NCI-H460 (cell line): ENCODE measurements around the gene HEPHL1. TPM values are rescaled to one million over a fixed set of nuclear protein-coding genes. Genes with fewer than 3 reads are reported as not detected.

ENCODE experiments used
- DNase-seq: peaks from one replicate; pipeline ENCODE4 v3.0.0-alpha.2; 2016; ENCODE audit warnings: low read depth; ENCODE audit errors: extremely low read depth
- total RNA-seq: library from RNA; depleted of rRNA; stranded (reverse); fragments of >200 nt; shearing (Covaris generic); gene quantifications from 2 replicates; pipeline ENCODE4 v1.2.3, GENCODE V29; 2014

HEPHL1 gene
- total RNA-seq, 1 experiment from 2014 or later, result not detected

DNA sequence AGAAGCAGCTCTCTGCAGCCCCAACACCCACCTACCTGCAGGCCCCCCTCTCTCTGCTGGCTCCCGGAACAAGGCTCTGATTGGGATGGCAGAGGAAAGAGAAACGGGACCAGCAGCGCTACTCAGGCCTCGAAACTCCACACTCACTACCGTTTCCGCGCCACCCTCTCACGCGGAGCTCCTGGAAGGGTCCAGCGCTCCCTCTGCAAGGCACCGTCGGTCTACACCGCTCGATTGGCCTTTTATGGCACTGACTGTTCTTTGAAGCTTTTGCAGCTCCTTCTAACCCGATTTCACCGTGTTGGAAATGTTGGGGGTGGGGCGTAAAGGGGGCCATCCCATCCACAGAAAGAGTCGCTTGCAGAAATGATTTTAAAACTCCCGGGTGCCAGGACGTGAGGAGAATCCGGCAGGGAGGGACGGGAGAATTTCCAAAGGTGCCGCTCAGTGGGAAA is 107.2 kb downstream of the HEPHL1 start:
- DNase-seq, result peak; percentile 5

DNA sequence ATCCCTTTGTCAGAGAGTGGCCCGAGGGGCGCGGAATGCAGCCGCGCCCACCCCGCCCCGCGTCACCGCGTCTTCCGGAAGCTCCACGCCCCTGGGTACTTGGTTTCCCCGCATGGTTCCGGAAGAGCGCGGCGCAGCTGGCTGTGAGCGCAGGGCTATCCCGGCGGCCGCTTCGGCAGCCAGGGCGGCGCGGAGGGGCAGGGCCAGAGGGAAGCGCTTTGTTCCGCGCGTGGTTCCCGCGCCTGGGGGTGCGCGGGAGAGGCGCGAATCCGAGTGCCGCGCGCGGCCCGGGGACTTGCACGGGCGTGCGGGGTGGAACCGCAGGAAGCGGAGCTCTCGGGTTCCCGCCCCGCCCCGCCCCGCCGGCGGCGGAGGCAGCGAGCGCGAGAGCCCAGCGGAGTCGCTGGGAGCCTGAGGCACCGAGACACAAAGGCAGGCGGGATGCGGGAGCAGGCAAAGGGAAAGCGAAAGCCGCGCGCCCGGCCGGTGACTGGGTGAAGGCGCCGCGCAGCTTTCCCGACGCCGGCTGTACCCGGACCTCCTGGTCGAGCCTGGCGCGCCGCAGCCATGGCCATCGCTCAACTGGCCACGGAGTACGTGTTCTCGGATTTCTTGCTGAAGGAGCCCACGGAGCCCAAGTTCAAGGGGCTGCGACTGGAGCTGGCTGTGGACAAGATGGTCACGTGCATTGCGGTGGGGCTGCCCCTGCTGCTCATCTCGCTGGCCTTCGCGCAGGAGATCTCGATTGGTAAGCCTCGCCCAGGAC is 107.8 kb downstream of the HEPHL1 start, which contains the start of gene PANX1:
Gene PANX1 (plus strand): TSS at position 96 of the 766 bp plus-strand sequence. CDS start 472 bp downstream, at position 568.
- peak; percentile 39 for DNase-seq

DNA sequence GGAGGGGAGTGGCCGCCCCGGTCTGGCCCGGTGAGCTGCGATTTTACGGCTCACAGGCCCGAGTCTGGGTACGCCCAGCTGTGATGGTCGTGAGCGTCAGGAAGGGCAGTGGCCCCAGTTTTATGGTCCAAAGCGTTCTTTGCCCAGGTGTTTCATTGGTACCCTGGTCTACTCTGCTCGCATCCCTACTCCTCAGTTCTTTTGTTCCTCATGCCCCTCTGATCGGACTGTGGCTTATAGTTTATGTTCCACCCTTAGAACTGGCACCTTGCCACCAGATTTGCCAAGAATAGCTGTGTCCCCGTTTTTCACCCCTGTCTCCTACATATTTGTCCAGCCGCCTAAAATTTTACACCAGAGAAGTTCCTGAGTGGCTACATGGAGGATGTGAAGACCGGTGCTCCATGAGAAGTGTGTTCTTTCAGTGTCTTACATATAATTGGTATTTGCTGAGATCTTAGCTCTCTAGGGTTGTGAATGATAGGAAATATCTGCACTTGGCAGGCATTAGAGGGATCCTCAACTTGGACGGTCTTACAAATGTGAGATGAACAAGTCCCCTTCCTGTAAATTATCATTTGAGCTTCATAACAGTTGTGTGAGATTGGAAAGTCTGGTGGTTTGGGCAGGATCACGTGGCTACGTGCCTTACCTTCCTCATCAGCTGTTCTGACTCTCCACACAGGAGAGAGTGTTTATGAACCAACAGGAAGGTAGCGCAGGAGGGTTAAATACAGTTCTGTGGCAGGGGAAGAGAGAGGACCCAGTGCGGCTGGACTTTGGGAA is 108.6 kb downstream of the HEPHL1 start:
- DNase-seq, result no peak

DNA sequence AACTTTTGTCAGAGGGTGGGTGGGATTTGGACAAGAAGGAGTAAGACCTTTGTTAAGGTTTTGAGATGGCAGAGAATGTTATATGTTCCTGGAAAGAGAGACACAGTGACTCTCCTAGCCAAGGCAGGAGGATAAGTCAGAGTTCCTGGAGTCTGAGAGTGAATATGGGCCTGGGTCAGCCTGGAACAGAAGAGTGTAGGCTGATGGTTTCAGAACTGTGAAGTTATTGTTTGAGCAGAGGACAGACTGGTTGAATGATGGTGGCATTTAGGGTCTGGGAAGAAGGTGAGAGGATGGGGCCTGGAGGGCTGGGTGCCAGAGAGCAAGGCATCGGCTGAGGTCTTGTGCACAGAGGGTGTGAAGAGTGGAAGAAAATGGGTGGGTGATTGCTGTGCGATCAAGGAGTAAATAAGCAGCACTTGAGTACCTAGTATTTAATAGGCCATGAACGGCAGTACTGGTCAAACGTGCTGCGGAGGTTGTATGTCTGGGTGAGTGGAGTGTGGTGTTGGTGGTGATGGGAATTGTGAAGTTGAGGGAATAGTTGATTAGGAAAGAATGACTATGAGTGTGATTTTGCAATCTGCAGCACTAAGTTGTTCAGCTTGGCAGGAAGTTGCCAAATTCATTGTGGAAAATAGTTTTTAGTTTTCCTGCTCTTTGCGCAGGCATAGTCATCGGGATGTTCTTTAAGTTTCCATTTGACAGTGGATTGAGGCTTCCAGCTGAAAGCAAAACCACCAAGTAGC is 109.3 kb downstream of the HEPHL1 start:
- no peak for DNase-seq

DNA sequence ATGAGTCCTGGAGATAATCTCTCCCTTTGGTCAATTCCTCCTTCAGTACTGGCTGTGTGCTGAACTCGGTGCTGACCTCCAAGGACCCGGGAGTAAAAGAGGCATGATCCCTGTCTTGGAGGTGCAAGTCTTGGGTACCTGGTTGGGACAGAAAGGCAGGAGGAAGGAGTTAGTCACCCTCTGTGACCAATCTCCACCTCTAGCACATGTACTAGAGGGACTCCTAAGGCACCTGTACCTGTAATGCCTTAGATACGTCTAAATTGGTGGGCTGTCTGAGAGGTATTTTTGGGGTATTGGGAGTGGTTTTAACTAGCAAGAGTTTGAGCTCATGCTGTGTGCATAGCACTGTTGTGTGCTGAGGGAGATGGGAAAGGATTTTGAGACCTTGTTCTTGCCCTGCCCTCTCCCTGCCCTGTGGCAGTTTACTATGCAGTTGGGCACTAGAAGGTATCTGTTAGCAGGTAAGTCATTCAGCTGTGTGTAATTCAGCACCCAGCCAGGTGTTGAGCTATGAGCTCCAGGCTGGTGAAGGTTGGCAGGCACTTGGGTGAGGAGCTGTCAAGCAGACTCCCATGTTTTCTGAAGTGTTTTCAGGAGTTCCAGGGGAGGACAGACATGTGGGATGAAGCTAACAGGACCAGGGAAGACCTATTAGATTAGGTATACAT is 110.0 kb downstream of the HEPHL1 start:
- no peak for DNase-seq

DNA sequence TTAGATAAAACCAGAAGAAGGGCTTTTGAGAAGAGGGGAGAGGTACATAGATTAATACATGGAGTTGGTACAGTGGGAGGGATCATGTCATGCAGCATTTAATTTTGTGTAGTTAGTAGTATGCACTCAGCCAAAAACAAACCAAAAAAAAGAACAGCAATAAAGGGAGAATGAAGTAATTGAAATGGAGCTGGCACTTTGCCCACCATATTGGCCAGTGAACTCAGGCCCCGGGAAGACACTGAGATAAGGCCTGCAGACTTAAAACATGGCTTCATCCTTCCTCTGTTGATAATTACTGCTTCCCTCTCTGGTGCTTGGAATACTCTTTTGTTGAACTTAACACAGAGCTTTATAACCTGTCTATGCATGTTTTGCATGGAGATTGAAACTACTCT is 110.6 kb downstream of the HEPHL1 start:
- no peak for DNase-seq

DNA sequence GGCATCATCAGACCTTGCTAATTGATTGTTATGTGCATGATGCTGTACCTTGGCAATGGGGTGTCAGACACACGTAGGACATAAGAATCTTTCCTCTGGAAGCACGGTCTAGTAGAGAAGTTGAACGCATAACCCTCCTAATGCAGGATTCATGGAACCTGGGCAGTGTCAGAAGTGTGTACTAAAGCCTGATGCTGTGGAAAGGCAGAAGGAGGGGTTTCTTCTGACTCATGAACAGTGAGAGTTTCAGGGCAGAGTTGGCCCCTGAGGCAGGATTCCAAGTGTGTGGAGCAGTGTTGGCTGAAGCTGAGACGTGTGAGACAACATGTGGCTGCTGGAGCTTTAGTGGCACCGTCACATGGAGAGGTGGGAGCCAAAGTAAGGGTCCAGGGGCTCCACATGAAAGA is 111.0 kb downstream of the HEPHL1 start:
- DNase-seq, result no peak

DNA sequence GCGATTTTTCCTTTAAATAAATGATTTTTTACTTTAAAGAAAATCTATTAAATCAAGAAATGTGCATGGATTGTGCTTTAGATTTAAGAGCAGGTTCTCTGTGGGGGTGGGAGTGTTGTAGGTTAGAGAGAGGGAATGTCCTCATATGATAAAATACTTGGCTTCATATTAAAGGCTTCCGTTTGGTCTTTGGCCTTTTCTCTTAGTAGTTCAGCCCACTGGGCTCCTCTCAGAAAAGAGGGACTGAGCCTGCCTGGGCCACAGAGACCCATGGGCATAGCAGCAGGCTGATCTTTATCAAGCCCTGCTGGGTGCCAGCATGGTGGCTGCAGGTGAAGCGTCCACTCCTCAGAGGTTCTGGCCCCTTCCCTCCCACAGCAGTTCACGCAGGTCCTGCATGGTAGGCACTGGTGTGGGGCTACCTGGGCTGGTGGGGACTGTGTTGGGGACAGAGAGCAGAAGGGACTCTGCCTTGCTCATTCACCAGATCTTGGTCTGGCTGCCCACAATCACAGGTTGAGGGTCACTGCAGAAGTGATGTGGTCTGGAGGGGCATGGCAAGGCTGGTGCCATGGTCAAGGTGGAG is 111.8 kb downstream of the HEPHL1 start:
- DNase-seq, result no peak

DNA sequence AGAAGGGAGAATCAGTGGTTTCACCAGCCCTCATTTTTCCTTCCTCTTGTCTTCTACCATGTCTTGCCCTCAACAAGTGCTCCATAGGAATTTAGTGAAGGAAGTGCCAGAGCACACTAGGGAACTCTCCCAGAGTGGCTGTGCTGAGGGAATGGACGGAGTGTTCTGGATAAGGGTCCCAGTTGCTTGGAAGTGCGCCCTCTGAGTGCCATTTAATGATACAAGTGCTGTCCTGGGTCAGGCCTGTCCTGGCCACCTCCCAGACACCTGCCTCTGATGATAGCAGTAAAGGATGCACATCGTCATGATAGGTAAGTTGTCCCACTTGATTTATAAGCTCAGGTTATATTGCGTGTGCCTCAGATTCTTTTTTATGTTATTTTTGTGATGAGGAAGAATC is 112.6 kb downstream of the HEPHL1 start:
- DNase-seq, result no peak

DNA sequence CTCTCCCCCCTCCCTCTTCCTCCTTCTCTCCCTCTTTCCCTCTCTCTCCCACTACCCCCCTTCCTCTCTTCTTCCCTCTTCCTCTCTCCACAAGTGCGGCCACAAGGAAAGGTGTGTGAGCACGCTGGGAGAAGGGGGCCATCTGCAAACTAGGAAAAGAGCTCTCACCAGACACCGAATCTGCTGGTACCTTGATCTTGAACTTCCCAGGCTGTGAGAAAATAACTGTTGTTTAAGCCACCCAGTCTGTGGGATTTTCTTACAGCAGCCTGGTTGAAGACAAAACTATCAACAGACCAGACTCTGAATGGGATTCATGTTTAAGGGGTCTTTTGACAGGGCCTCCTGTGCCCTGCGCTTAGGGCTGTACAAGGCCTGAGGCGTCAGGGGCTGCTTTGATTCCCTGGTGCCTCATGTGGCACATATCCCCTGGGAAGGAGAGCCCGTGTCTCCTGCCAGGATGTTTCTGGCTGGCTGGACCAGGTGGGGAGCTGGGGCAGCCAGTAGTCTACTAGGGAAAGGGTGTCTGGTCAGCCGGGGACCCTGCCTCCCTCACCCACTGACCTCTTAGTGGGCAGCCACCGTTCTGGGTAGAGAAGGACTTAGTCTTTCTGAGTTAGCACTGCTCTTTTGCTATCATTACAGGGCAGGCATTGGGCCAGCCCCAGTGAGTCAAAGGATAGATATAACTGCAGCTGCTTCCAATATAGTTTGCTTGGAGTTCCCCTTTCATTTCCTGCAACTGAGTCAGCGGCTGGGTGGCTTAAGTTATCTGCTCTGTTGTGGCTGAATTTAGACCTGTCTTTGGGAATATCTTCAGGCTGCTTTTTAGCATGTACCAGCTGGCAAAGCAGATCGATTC is 113.7 kb downstream of the HEPHL1 start:
- no peak for DNase-seq

DNA sequence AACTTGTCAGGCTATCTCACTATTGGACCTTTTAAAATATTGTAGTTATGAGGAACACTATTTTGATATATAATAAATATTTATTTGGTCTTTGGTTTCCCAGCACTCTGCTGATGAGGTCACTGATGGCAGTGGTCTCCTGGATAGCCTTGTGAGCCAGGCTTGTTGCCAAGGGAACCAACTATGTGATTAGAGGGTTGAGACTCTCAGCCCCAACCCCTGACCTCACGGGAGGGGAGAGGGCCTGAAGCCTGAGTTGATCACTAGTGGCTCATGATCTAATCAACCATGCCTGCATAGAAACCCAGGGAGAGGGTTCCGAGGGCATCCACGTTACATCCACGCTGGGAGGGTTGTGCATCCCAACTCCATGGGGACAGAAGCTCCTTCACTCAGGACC is 118.3 kb downstream of the HEPHL1 start:
- no peak for DNase-seq

DNA sequence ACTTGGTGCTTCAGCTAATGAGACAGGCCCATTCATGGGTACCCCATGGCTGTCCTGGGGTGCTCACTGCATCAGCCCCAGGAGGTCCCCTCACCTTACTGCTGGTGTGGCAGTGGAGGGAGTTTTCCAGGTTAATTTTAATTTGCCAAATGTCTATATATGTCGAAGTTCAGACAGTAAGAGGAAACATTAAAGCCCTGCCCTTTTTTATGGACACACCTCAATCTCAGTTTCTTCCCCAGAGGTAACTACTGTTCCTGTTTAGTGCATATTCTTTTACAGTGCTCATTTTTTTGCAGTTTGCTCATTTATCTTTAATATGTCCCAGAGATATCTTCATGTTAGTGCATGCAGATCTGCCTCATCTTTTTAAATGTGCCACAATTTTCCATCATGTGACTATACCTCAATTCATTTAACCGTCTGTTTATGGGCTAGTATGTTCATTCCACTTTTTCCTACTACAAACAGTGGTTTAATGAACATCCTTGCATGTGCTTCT is 119.1 kb downstream of the HEPHL1 start:
- DNase-seq, result no peak

DNA sequence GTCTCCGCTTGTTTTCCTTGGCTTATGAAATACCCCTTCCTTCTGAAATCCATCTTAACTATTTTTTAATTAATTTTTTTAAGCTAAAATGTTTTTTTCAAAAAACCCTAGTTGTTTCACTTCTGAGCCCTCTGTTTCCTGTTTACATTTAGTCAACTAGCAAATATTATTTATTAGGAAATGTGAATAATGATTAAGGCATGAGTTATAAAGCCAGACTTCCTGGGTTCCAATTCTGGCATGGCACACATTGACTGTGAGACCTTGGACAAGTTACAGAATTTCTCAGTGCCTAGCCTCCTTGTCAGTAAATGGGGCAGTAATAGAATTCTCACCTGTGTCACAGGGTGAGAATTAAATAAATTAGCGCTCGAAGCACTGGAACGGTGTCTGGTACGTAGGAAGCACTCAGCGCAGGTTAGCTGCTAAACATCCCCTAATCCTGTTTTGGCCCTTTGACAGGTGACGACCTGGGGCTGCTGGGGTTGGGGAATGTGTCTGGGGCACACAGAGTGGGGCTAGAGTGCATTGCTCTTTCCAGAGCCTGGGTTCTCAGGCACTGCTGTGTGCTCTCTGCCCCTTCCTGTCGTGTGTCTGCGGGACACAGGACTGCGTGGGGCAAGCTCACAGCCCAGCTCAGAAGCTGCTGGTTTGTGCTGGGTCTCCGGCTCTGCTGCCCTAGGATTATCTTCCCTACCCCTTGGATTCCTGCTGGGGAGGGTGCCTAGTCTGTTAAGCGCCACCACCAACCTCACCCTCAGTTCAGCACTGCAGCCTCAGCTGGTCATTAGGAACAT is 120.6 kb downstream of the HEPHL1 start:
- no peak for DNase-seq

DNA sequence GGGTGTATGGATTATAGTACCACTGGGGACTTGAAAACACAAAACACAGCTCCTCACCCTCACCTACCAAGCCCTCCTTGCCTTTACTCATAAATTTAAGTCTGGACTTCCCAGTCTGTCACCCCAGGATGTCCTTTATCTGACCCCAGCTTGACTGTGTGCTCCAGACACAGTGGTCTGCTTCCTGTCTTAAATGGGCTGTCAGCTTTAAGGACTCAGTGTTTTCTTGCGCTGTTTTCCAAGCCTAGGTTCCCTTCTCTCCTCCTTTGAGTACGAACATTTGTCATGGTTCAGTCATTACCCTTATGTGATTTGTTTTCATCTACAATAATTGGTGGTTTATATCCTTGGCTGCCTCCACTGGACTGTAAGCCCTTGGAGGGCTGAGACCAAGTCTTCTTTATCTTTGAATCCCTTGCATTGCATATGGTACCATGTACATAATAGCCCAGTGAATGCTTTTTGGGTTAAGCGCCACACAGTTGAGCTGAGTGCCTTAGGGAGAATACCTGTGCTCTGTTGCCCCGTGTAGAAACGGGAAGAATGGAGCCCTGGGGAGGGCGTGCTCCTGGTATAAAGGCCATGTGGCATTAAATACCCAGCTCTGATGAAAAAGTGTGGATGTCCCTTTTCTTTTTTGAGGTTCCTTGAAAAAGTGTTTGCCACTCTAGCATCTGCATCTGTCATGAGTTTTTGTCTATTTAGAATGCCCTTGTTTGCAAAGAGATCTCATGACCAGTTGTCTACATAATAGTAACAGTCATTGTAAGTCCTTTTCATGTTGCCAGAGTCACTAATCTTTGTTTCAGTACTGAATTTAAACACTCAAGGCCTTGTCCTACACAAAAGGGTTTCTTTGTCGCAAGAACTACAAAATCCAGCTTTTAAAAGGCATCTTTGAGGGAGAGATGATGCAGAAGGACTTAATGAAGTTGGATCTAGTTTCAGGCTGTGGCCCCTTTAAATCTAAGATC is 121.4 kb downstream of the HEPHL1 start:
- no peak for DNase-seq

DNA sequence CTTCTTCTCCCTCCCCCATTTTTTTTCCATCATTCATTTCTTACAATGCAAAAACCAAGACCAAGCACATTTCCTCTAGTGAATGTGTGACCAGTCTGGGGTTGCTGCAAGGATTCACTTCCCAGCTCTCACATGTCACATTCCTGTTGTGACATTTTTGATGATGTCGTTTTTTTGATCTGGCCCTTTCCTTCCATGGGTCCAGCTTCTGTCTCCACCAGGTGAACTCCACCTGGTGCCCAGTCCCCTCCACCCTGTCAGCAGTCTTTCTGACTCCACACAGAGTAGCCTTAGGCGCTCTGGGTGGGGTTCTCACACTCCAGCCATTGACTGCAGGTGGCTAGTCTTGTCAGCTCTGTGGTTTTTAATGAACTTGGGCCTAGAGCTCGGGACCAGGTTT is 123.1 kb downstream of the HEPHL1 start:
- DNase-seq, result no peak

DNA sequence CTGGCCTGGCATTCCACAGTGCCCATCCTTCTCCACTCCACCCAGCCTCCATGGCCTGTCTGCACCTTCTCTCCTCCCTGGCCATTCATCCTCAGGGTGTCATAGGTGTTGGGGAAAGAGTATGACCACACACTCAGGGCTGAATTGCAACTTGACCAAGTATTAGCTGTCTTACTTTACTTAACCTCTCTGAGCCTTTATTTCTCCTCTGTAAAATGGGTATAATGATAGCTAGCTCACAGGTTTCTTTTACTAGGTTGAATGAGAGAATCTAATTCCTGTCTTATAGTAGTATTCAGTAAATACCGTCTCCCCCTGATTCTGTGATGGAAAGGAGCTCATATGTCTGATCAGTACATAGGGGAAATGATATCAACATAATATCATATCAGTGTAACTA is 123.5 kb downstream of the HEPHL1 start:
- DNase-seq, result no peak

DNA sequence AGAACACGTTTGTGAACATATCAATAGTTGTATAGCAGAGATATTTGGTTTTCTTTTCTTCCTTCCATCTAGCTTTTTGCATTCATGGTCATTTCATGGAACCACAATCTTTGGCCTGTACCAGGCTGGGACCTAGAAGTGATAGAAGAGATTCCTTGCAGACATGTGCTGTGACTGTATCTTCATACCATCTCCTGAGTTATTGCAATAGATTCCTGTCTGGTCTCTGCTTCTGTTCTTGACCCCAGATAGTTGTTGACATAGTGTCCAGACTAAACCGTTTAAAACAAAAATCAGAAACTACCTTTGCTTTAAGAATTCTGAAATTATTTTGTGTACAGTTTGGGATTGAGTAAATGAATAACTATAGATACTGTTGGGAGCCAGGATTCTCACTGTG is 124.3 kb downstream of the HEPHL1 start:
- no peak for DNase-seq
